Measurements from ENCODE around the gene KIDINS220. TPM values are rescaled to one million over a fixed set of nuclear protein-coding genes. Genes with fewer than 3 reads are reported as not detected.

KIDINS220 gene
- 74.5 and 77.5 TPM in 2 replicates for total RNA-seq
- polyA plus RNA-seq = 23.5 and 24.2 TPM in 2 replicates

DNA sequence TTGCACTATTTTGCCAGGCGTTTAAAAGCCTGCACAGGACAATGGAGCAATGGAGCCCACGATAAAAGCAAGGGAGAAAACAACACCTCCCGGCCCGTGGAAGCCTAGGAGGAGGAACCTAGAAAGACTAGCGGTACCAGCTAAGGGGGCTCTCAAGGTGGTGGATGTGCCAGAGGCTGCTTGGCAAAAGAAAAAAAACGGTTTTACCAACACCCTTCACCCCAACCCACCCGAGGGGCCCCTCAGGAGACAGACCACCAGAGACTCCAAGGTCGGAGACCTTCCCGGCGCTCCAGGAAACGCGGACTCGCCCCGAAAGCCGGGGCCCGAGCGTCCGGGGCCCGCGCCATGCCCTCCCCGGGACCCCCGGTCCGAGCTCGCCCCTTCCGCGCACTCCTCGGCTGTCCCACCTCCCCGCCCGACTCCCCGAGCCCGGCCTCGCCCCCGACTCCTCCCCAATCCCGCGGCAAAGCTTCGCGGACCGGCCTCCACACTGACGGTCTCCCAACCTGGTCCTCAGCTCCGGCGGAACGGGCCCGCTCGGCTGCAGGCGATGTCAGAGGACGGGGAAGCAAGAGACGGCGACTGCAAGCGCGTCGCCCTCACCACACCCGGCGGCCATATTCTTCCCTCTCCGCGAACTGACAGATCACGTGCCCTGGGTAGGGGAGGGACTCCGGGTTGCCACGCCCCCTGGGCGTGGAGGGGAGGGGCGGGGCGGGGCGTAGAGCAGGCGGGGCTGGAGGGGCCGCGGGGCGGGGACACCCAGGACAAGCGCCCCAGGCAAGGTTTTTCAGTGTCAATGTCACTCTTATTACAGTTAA is at the start of gene KIDINS220:
Gene KIDINS220, minus strand, starts transcription at position 643 of the 824 bp plus-strand sequence. CDS start 10,520 bp downstream, outside the sequence.
- WGBS (ENCODE audit: low lambda C conversion rate, missing lambda C conversion rate) = 2% methylated on average over 32 of the region's 67 CpGs
- H3K9me2 ChIP-seq (replicated peaks; ENCODE audit: insufficient read depth) = no peaks in the 10 kb centered on the region
- no peaks in the 10 kb centered on the region for H3K9me3 ChIP-seq (ENCODE audit: low read depth)
- peak within 1 kb of the TSS; percentile 92 for H3K4me3 ChIP-seq
- H2AFZ ChIP-seq = peak within 1 kb of the TSS; percentile 92
- H3K79me2 ChIP-seq = peaks cover 55% of the 10 kb centered on the region
- H3K4me1 ChIP-seq (ENCODE audit: insufficient read depth) = peaks cover 11% of the 10 kb centered on the region
- TF ChIP-seq CTCF (IDR thresholded peaks at IDR 0.05; ENCODE audit: poor library complexity) (no peak), EZH2phosphoT487 (IDR thresholded peaks at IDR 0.05; ENCODE audit: low read depth, severe bottlenecking, unreplicated experiment) (no peak), EZH2 (IDR thresholded peaks at IDR 0.05; ENCODE audit: borderline replicate concordance) (no peak)
- H3K27me3 ChIP-seq = no peaks in the 10 kb centered on the region
- DNase-seq (ENCODE audit: low spot score) = peak; percentile 95
- peak within 1 kb of the TSS; percentile 88 for H3K4me2 ChIP-seq
- H3K27ac ChIP-seq = peak within 1 kb of the TSS; percentile 78
- peaks cover 36% of the 10 kb centered on the region for H4K20me1 ChIP-seq (ENCODE audit: insufficient read depth, poor library complexity, severe bottlenecking)
- no peaks in the 10 kb centered on the region for H3K36me3 ChIP-seq (replicated peaks; ENCODE audit: insufficient read depth, low read depth)

DNA sequence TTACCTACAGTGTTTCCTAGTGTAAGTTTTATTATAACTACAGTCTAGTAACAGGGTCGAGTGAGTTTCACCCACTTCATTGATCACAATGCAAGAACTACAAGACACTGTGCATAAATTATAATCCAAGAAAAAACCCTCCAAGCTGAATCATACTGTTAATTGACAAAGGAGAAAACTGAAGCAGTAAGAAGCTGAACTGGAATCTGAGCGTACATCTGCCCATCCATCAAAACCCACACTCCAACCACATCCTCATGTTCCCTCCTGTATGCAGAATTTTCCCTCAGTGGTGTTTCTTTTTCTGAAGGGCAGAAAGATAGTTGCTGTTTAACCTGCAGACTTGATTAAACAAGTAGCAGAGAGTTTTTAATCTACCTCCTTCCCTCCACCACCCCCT is 49.5 kb upstream of the KIDINS220 start:
- WGBS (ENCODE audit: low lambda C conversion rate, missing lambda C conversion rate) = 80% methylated on average over 2 of the region's 2 CpGs
- Histone ChIP-seq H3K36me3 (replicated peaks; ENCODE audit: insufficient read depth, low read depth) (no peaks in the 10 kb centered on the region), H3K4me1 (ENCODE audit: insufficient read depth) (peaks cover 4% of the 10 kb centered on the region), H3K4me3 (no peak overlapping the region), H2AFZ (no peak overlapping the region), H3K79me2 (no peaks in the 10 kb centered on the region), H3K27me3 (no peaks in the 10 kb centered on the region), H3K4me2 (no peak overlapping the region), H3K9me2 (replicated peaks; ENCODE audit: insufficient read depth) (no peaks in the 10 kb centered on the region), H3K27ac (peak overlapping the region; percentile 87), H3K9me3 (ENCODE audit: low read depth) (no peaks in the 10 kb centered on the region), H4K20me1 (ENCODE audit: insufficient read depth, poor library complexity, severe bottlenecking) (no peaks in the 10 kb centered on the region)
- DNase-seq (ENCODE audit: low spot score) = no peak
- TF ChIP-seq CTCF (IDR thresholded peaks at IDR 0.05; ENCODE audit: poor library complexity) = no peak
- no peak for TF ChIP-seq EZH2phosphoT487 (IDR thresholded peaks at IDR 0.05; ENCODE audit: low read depth, severe bottlenecking, unreplicated experiment)
- TF ChIP-seq EZH2 (IDR thresholded peaks at IDR 0.05; ENCODE audit: borderline replicate concordance) = no peak

- no peak for DNase-seq (ENCODE audit: low spot score)
- Histone ChIP-seq H3K4me2 (peak overlapping the region; percentile 17), H3K27ac (peak overlapping the region; percentile 87), H3K79me2 (no peaks in the 10 kb centered on the region), H2AFZ (no peak overlapping the region), H3K36me3 (replicated peaks; ENCODE audit: insufficient read depth, low read depth) (no peaks in the 10 kb centered on the region), H3K9me3 (ENCODE audit: low read depth) (no peaks in the 10 kb centered on the region), H3K4me3 (no peak overlapping the region), H3K27me3 (no peaks in the 10 kb centered on the region), H3K9me2 (replicated peaks; ENCODE audit: insufficient read depth) (no peaks in the 10 kb centered on the region), H3K4me1 (ENCODE audit: insufficient read depth) (peaks cover 4% of the 10 kb centered on the region), H4K20me1 (ENCODE audit: insufficient read depth, poor library complexity, severe bottlenecking) (no peaks in the 10 kb centered on the region)
- TF ChIP-seq EZH2 (IDR thresholded peaks at IDR 0.05; ENCODE audit: borderline replicate concordance) (no peak), CTCF (IDR thresholded peaks at IDR 0.05; ENCODE audit: poor library complexity) (no peak), EZH2phosphoT487 (IDR thresholded peaks at IDR 0.05; ENCODE audit: low read depth, severe bottlenecking, unreplicated experiment) (no peak)
- WGBS (ENCODE audit: low lambda C conversion rate, missing lambda C conversion rate) = 63% methylated on average over 1 of the region's 1 CpG
These were observed 48.7 kb upstream of the KIDINS220 start for GRCh38 chr2:8886202-8886518.
